ENCODE data around the gene SFRP5. TPM values are rescaled to one million over a fixed set of nuclear protein-coding genes. Genes with fewer than 3 reads are reported as not detected.
A peak's percentile ranks its signal among the peaks of the same experiment; 100 is the strongest.

Gene SFRP5
- total and polyA plus RNA-seq, 2 of the 13 experiments (the other 11 are each of a cell fraction or from before 2014, with no cell fraction given), result 0.32 to 1.7 TPM

- peak; percentile 99 for TF ChIP-seq MXD3 (CRISPR knock-in tag; IDR thresholded peaks at IDR 0.05)
- TF ChIP-seq MYNN (CRISPR knock-in tag; IDR thresholded peaks at IDR 0.05; ENCODE audit: low read depth), result peak; percentile 79; the same call in 1 of the 2 replicates
- TF ChIP-seq MED1 (CRISPR knock-in tag; IDR thresholded peaks at IDR 0.05), result peak; percentile 66
- TF ChIP-seq ZFY (CRISPR knock-in tag; IDR thresholded peaks at IDR 0.05), result peak; percentile 90
- TF ChIP-seq YEATS2 (CRISPR knock-in tag; IDR thresholded peaks at IDR 0.05; ENCODE audit: borderline replicate concordance), result peak; percentile 87; the same call in 1 of the 2 replicates
- TF ChIP-seq HNF1B (CRISPR knock-in tag; IDR thresholded peaks at IDR 0.05), result peak; percentile 60
- peak; percentile 100 for TF ChIP-seq MAX (IDR thresholded peaks at IDR 0.05)
- TF ChIP-seq ZNF251 (CRISPR knock-in tag; IDR thresholded peaks at IDR 0.05), result 0 out of 2 replicates have a peak, but pooled peaks have one; percentile 62
- TF ChIP-seq ZNF367 (CRISPR knock-in tag; IDR thresholded peaks at IDR 0.05; ENCODE audit: borderline replicate concordance), result peak; percentile 90; the same call in 1 of the 2 replicates
- TF ChIP-seq SNAI1 (CRISPR knock-in tag; IDR thresholded peaks at IDR 0.05; ENCODE audit: borderline replicate concordance), result peak; percentile 97
- TF ChIP-seq ZNF562 (CRISPR knock-in tag; IDR thresholded peaks at IDR 0.05; ENCODE audit: borderline replicate concordance), result peak; percentile 85; the same call in 1 of the 2 replicates
- TF ChIP-seq LBX2 (CRISPR knock-in tag; IDR thresholded peaks at IDR 0.05; ENCODE audit: borderline replicate concordance), result peak; percentile 97; the same call in 1 of the 2 replicates
- TF ChIP-seq ZFP41 (CRISPR knock-in tag; IDR thresholded peaks at IDR 0.05; ENCODE audit: borderline replicate concordance), result peak; percentile 90; the same call in 1 of the 2 replicates
- TF ChIP-seq ZNF30 (CRISPR knock-in tag; IDR thresholded peaks at IDR 0.05), result peak; percentile 99
- peak; percentile 95; the same call in 1 of the 2 replicates for TF ChIP-seq ZNF570 (CRISPR knock-in tag; IDR thresholded peaks at IDR 0.05; ENCODE audit: borderline replicate concordance)
- TF ChIP-seq SNAPC2 (CRISPR knock-in tag; IDR thresholded peaks at IDR 0.05), result peak; percentile 93
- peak; percentile 77; the same call in 1 of the 2 replicates for TF ChIP-seq ZNF841 (CRISPR knock-in tag; IDR thresholded peaks at IDR 0.05; ENCODE audit: borderline replicate concordance)
- TF ChIP-seq HDAC1 (CRISPR knock-in tag; IDR thresholded peaks at IDR 0.05), result peak; percentile 94
- no peak for TF ChIP-seq ZNF10 (CRISPR knock-in tag; IDR thresholded peaks at IDR 0.05; ENCODE audit: borderline replicate concordance, low read depth)
- TF ChIP-seq ZNF704 (CRISPR knock-in tag; IDR thresholded peaks at IDR 0.05; ENCODE audit: borderline replicate concordance), result peak; percentile 98
- TF ChIP-seq ZNF263 (CRISPR knock-in tag; IDR thresholded peaks at IDR 0.05), result peak; percentile 85
- TF ChIP-seq ZNF746 (CRISPR knock-in tag; IDR thresholded peaks at IDR 0.05), result peak; percentile 95
- TF ChIP-seq CBFB (CRISPR knock-in tag; IDR thresholded peaks at IDR 0.05), result peak; percentile 76; the same call in 1 of the 2 replicates
- peak; percentile 88 for TF ChIP-seq POLR2G (IDR thresholded peaks at IDR 0.05; ENCODE audit: low read depth, low read length)
- TF ChIP-seq ZBTB38 (CRISPR knock-in tag; IDR thresholded peaks at IDR 0.05), result peak; percentile 94
- TF ChIP-seq PTBP1 (IDR thresholded peaks at IDR 0.05; ENCODE audit: low read depth, low read length, poor library complexity, severe bottlenecking), result no peak
These were observed 34.7 kb downstream of the SFRP5 start, which contains the start of gene ZFYVE27 (continued) for GRCh38 chr10:97736902-97737769.
